PFSK-1 (cell line): ENCODE data around the gene CCDC134.

Experiments used
- FOXP2 ChIP-seq: optimal IDR thresholded peaks from 2 replicates; pipeline ENCODE3; 2011; ENCODE audit warnings: borderline replicate concordance, control low read depth, inconsistent platforms; ENCODE audit not compliant: insufficient read depth; ENCODE audit errors: extremely low read length, extremely low read depth
- POLR2AphosphoS5 ChIP-seq: IDR thresholded peaks from 2 replicates; pipeline ENCODE4 v1.6.1; 2012; ENCODE audit warnings: low read depth, mild to moderate bottlenecking, control low read depth, low read length, moderate library complexity
- SIN3A ChIP-seq: IDR thresholded peaks from 2 replicates; pipeline ENCODE4 v1.6.1; 2012; ENCODE audit warnings: mild to moderate bottlenecking, low read length, moderate library complexity, borderline replicate concordance; ENCODE audit not compliant: insufficient read depth
- TF ChIP-seq, protein P1 (sequence below), 2 experiments: IDR thresholded peaks; 2 replicates each; pipeline versions ENCODE4 v1.6.1 to v1.8.0; 2011 to 2012; ENCODE audit warnings: low read depth in 2 of 2, low read length in 2 of 2, control low read depth in 1 of 2, inconsistent platforms in 1 of 2, mild to moderate bottlenecking in 1 of 2, moderate library complexity in 1 of 2; ENCODE audit not compliant: insufficient read depth in 1 of 2

GRCh38 chr22:41834005-41834944 lies 33.8 kb downstream of the CCDC134 start:
- TF ChIP-seq, protein P1, sequence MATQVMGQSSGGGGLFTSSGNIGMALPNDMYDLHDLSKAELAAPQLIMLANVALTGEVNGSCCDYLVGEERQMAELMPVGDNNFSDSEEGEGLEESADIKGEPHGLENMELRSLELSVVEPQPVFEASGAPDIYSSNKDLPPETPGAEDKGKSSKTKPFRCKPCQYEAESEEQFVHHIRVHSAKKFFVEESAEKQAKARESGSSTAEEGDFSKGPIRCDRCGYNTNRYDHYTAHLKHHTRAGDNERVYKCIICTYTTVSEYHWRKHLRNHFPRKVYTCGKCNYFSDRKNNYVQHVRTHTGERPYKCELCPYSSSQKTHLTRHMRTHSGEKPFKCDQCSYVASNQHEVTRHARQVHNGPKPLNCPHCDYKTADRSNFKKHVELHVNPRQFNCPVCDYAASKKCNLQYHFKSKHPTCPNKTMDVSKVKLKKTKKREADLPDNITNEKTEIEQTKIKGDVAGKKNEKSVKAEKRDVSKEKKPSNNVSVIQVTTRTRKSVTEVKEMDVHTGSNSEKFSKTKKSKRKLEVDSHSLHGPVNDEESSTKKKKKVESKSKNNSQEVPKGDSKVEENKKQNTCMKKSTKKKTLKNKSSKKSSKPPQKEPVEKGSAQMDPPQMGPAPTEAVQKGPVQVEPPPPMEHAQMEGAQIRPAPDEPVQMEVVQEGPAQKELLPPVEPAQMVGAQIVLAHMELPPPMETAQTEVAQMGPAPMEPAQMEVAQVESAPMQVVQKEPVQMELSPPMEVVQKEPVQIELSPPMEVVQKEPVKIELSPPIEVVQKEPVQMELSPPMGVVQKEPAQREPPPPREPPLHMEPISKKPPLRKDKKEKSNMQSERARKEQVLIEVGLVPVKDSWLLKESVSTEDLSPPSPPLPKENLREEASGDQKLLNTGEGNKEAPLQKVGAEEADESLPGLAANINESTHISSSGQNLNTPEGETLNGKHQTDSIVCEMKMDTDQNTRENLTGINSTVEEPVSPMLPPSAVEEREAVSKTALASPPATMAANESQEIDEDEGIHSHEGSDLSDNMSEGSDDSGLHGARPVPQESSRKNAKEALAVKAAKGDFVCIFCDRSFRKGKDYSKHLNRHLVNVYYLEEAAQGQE (IDR thresholded peaks at IDR 0.05; ENCODE audit: insufficient read depth in 1 of 2, low read depth in 2 of 2, low read length in 2 of 2) = no peak
- TF ChIP-seq POLR2AphosphoS5 (no peak), FOXP2 (no peak), SIN3A (no peak)
